ENCODE data around the gene IDH3B.

GRCh38 chr20:2708665-2709064 lies 44.6 kb upstream of the IDH3B start:
- TF ChIP-seq CTCF (IDR thresholded peaks at IDR 0.05) = no peak
- no peak for TF ChIP-seq ZFX (IDR thresholded peaks at IDR 0.05; ENCODE audit: borderline replicate concordance)
